Liver (tissue), 9 donors: ENCODE results near the gene GLI1. TPM values are rescaled to one million over a fixed set of nuclear protein-coding genes. Genes with fewer than 3 reads are reported as not detected.

Source experiments
- DNase-seq: peaks from one replicate; pipeline ENCODE4 v3.0.0-alpha.2; 2017; ENCODE audit warnings: low spot score
- H3K27ac ChIP-seq, 2 donors: one replicate each; pipeline ENCODE4 v1.7.0; 2013; ENCODE audit warnings: inconsistent platforms in 2 of 2, low read length in 2 of 2, control low read depth in 1 of 2, low read depth in 1 of 2, mild to moderate bottlenecking in 1 of 2
- H3K27me3 ChIP-seq, 4 donors: one replicate each; pipeline versions ENCODE4 v1.6.1 to v1.7.0; 2013; ENCODE audit warnings: low read length in 3 of 4, inconsistent platforms in 1 of 4, mild to moderate bottlenecking in 1 of 4, moderate library complexity in 1 of 4; ENCODE audit not compliant: control insufficient read depth in 4 of 4, insufficient read depth in 4 of 4
- H3K36me3 ChIP-seq, 4 donors: one replicate each; pipeline versions ENCODE4 v1.6.1 to v1.7.0; 2013; ENCODE audit warnings: low read length in 3 of 4, mild to moderate bottlenecking in 3 of 4, low read depth in 1 of 4, moderate library complexity in 1 of 4; ENCODE audit not compliant: control insufficient read depth in 4 of 4, insufficient read depth in 3 of 4
- H3K4me1 ChIP-seq, 4 donors: one replicate each; pipeline versions ENCODE4 v1.6.1 to v1.7.0; 2013; ENCODE audit warnings: low read length in 3 of 4, mild to moderate bottlenecking in 3 of 4, moderate library complexity in 1 of 4; ENCODE audit not compliant: control insufficient read depth in 4 of 4, insufficient read depth in 4 of 4
- H3K4me3 ChIP-seq, 3 donors: one replicate each; pipeline versions ENCODE4 v1.6.1 to v1.7.0; 2013; ENCODE audit warnings: low read length in 3 of 3, control low read depth in 1 of 3, low read depth in 1 of 3, mild to moderate bottlenecking in 1 of 3
- H3K9ac ChIP-seq, 2 donors: one replicate each; pipeline ENCODE4 v1.7.0; 2013; ENCODE audit warnings: low read length in 2 of 2, mild to moderate bottlenecking in 2 of 2, moderate library complexity in 2 of 2, control low read depth in 1 of 2, low read depth in 1 of 2
- H3K9me3 ChIP-seq, 4 donors: one replicate each; pipeline versions ENCODE4 v1.6.1 to v1.7.0; 2013; ENCODE audit warnings: low read length in 3 of 4; ENCODE audit not compliant: control insufficient read depth in 4 of 4
- ATF3 ChIP-seq: IDR thresholded peaks from 2 replicates; pipeline ENCODE4 v1.6.1; 2016; ENCODE audit warnings: antibody characterized with exemption
- EGR1 ChIP-seq, 2 donors: IDR thresholded peaks; 2 replicates each; pipeline ENCODE4 v1.6.1; 2016 to 2018; ENCODE audit warnings: antibody characterized with exemption in 2 of 2, low read depth in 2 of 2
- FOXA1 ChIP-seq: IDR thresholded peaks from 2 replicates; pipeline ENCODE4 v1.6.1; 2016; ENCODE audit warnings: antibody characterized with exemption
- FOXA2 ChIP-seq: IDR thresholded peaks from 2 replicates; pipeline ENCODE4 v1.6.1; 2016; ENCODE audit warnings: antibody characterized with exemption
- GABPA ChIP-seq, 2 donors: IDR thresholded peaks in 1 of 2; conservative IDR thresholded peaks in 1 of 2; 2 replicates each; pipeline ENCODE4 v1.6.1; 2016; ENCODE audit warnings: antibody characterized with exemption in 2 of 2, mild to moderate bottlenecking in 1 of 2, moderate library complexity in 1 of 2
- HNF4A ChIP-seq, 2 donors: conservative IDR thresholded peaks; 2 replicates each; pipeline ENCODE4 v1.6.1; 2016; ENCODE audit warnings: antibody characterized with exemption in 2 of 2, mild to moderate bottlenecking in 2 of 2
- HNF4G ChIP-seq: IDR thresholded peaks from 2 replicates; pipeline ENCODE4 v1.6.1; 2016; ENCODE audit warnings: antibody characterized with exemption
- JUND ChIP-seq, 2 donors: IDR thresholded peaks; 2 replicates each; pipeline ENCODE4 v1.6.1; 2016; ENCODE audit warnings: antibody characterized with exemption in 2 of 2
- MAX ChIP-seq: IDR thresholded peaks from 2 replicates; pipeline ENCODE4 v1.6.1; 2016; ENCODE audit warnings: antibody characterized with exemption
- NR2F2 ChIP-seq: IDR thresholded peaks from 2 replicates; pipeline ENCODE4 v1.6.1; 2016; ENCODE audit warnings: antibody characterized with exemption
- RAD21 ChIP-seq, 2 donors: IDR thresholded peaks; 2 replicates each; pipeline ENCODE4 v1.6.1; 2016; ENCODE audit warnings: antibody characterized with exemption in 2 of 2, mild to moderate bottlenecking in 2 of 2
- REST ChIP-seq: IDR thresholded peaks from 2 replicates; pipeline ENCODE4 v1.6.1; 2016; ENCODE audit warnings: antibody characterized with exemption, mild to moderate bottlenecking
- RXRA ChIP-seq, 2 donors: IDR thresholded peaks; 2 replicates each; pipeline ENCODE4 v1.6.1; 2017 to 2018; ENCODE audit warnings: antibody characterized with exemption in 2 of 2, mild to moderate bottlenecking in 1 of 2
- SP1 ChIP-seq: IDR thresholded peaks from 2 replicates; pipeline ENCODE4 v1.6.1; 2018; ENCODE audit warnings: antibody characterized with exemption, mild to moderate bottlenecking
- TAF1 ChIP-seq: conservative IDR thresholded peaks from 2 replicates; pipeline ENCODE4 v1.6.1; 2016; ENCODE audit warnings: antibody characterized with exemption, mild to moderate bottlenecking
- YY1 ChIP-seq: IDR thresholded peaks from 2 replicates; pipeline ENCODE4 v1.6.1; 2016; ENCODE audit warnings: antibody characterized with exemption, mild to moderate bottlenecking
- ZBTB33 ChIP-seq: IDR thresholded peaks from 2 replicates; pipeline ENCODE4 v1.6.1; 2016; ENCODE audit warnings: antibody characterized with exemption
- WGBS: extraction: QIAGEN DNeasy Blood & Tissue Kit; methylation state at CpG from one replicate; pipeline ENCODE4 v1.1.7; 2013; 5-methylcytosine and 5-hydroxymethylcytosine counted together
- polyA plus RNA-seq, 2 donors: library from polyadenylated mRNA; stranded (reverse) in 1 of 2; unstranded in 1 of 2; fragments of 200-250 nt in 1 of 2; fragments of >200 nt in 1 of 2; fragmentation: Nextera tagmentation in 1 of 2; extraction: Ambion mirVana in 1 of 2; gene quantifications; one replicate each; pipeline versions ENCODE4 v1.2.1 to v1.2.3, GENCODE V29; 2013 to 2015
- total RNA-seq, 2 donors: library from RNA; depleted of rRNA; stranded (reverse); fragments of >200 nt; gene quantifications; one replicate each; pipeline ENCODE4 v1.2.3, GENCODE V29; 2014
- donor health status: healthy.
- donor health status: healthy.
- donor health status: healthy.
- donor health status: healthy.
- donor health status: healthy.

Gene GLI1
- total and polyA plus RNA-seq, 4 donors = 0.09 to 0.44 (median 0.24) TPM

- peaks cover 4 to 17% (median 12%) of the 10 kb centered on the region in 4 donors for H3K4me1 ChIP-seq
- WGBS = 85% methylated on average over 10 of the region's 10 CpGs
- H3K27me3 ChIP-seq = peaks cover 0 to 6% (median 2%) of the 10 kb centered on the region in 4 donors
- H3K9me3 ChIP-seq = no peaks in the 10 kb centered on the region
- H3K36me3 ChIP-seq = no peaks in the 10 kb centered on the region
- H3K9ac ChIP-seq = peak overlapping the region in 1 of 2 donors; percentile 38
- no peak overlapping the region for H3K4me3 ChIP-seq
- H3K27ac ChIP-seq = peak overlapping the region; percentile 66 to 79
- no peak for DNase-seq
- no peak for TF ChIP-seq ATF3
- TF ChIP-seq FOXA2 = no peak
- TF ChIP-seq EGR1 (IDR thresholded peaks at IDR 0.05; ENCODE audit: low read depth in 2 of 2) = no peak
- TF ChIP-seq NR2F2 = no peak
- no peak for TF ChIP-seq MAX
- no peak for TF ChIP-seq SP1
- TF ChIP-seq JUND (IDR thresholded peaks at IDR 0.05) = no peak
- no peak for TF ChIP-seq RAD21 (IDR thresholded peaks at IDR 0.05)
- TF ChIP-seq TAF1 = no peak
- TF ChIP-seq YY1 = no peak
- TF ChIP-seq ZBTB33 = no peak
- no peak for TF ChIP-seq HNF4A (conservative IDR thresholded peaks at IDR 0.05)
- TF ChIP-seq FOXA1 = no peak
- TF ChIP-seq REST = no peak
Measured at GRCh38 chr12:57479043-57479375, 19.4 kb downstream of the GLI1 start.

GRCh38 chr12:57479376-57480115 lies 20.0 kb downstream of the GLI1 start, which contains the start of gene ARHGAP9:
TSS of gene ARHGAP9 (minus strand) at chr12:57479866. CDS start at chr12:57479406, 460 bp downstream.
- Histone ChIP-seq H3K4me1 (peaks cover 4 to 17% (median 12%) of the 10 kb centered on the region in 4 donors), H3K9ac (peak within 1 kb of the TSS; percentile 28 to 38), H3K27me3 (peaks cover 0 to 6% (median 2%) of the 10 kb centered on the region in 4 donors), H3K9me3 (no peaks in the 10 kb centered on the region), H3K27ac (peak within 1 kb of the TSS; percentile 66 to 79), H3K36me3 (no peaks in the 10 kb centered on the region), H3K4me3 (no peak within 1 kb of the TSS)
- no peak for DNase-seq
- 67% methylated on average over 6 of the region's 6 CpGs for WGBS
- no peak for TF ChIP-seq MAX
- TF ChIP-seq TAF1 = no peak
- no peak for TF ChIP-seq FOXA1
- TF ChIP-seq NR2F2 = no peak
- TF ChIP-seq REST = no peak
- TF ChIP-seq ATF3 = no peak
- TF ChIP-seq YY1 = no peak
- no peak for TF ChIP-seq HNF4G
- no peak for TF ChIP-seq FOXA2
- no peak for TF ChIP-seq HNF4A (conservative IDR thresholded peaks at IDR 0.05)
- TF ChIP-seq ZBTB33 = no peak
- no peak for TF ChIP-seq RXRA (IDR thresholded peaks at IDR 0.05)
- no peak for TF ChIP-seq GABPA (IDR thresholded peaks at IDR 0.05 in 1 of 2, conservative IDR thresholded peaks at IDR 0.05 in 1 of 2)
